Fibroblast of lung (primary cell): Measurements from ENCODE around the gene SPACA9. TPM values are rescaled to one million over a fixed set of nuclear protein-coding genes. Genes with fewer than 3 reads are reported as not detected.

Experiments
- DNase-seq, 2 donors: peaks; one replicate each; pipeline versions ENCODE4 v3.0.0 to v3.0.0-alpha.2; 2010; ENCODE audit warnings: low read depth in 2 of 2
- H2AFZ ChIP-seq: 2 replicates; pipeline ENCODE4 v1.5.1; 2012; ENCODE audit warnings: low read length, control low read depth, inconsistent platforms
- H3K27ac ChIP-seq: 2 replicates; pipeline ENCODE4 v1.5.1; 2011; ENCODE audit warnings: low read length, control low read depth; ENCODE audit not compliant: insufficient read depth
- H3K27me3 ChIP-seq: 2 replicates; pipeline ENCODE4 v1.5.1; 2011; ENCODE audit warnings: mild to moderate bottlenecking, low read length; ENCODE audit not compliant: control insufficient read depth, insufficient read depth
- H3K36me3 ChIP-seq: 2 replicates; pipeline ENCODE4 v1.5.1; 2011; ENCODE audit warnings: low read length; ENCODE audit not compliant: control insufficient read depth, insufficient read depth
- H3K4me1 ChIP-seq: 2 replicates; pipeline ENCODE4 v1.5.1; 2011; ENCODE audit warnings: low read length; ENCODE audit not compliant: control insufficient read depth, insufficient read depth; ENCODE audit errors: extremely low read depth
- H3K4me2 ChIP-seq: 2 replicates; pipeline ENCODE4 v1.5.1; 2011; ENCODE audit warnings: low read length, control low read depth; ENCODE audit not compliant: insufficient read depth; ENCODE audit errors: extremely low read depth
- H3K4me3 ChIP-seq, 4 experiments: fragments of 200-600 bp in 1 of 4; sonication (generic) in 1 of 4; replicated peaks in 1 of 4; 2 replicates each; pipeline ENCODE4 v1.5.1; 2011 to 2016; ENCODE audit warnings: low read length in 4 of 4, low read depth in 3 of 4, mild to moderate bottlenecking in 3 of 4, control low read depth in 2 of 4, inconsistent platforms in 1 of 4, mixed read lengths in 1 of 4; ENCODE audit not compliant: insufficient read depth in 1 of 4; ENCODE audit errors: control extremely low read depth in 1 of 4
- H3K79me2 ChIP-seq: 2 replicates; pipeline ENCODE4 v1.5.1; 2012; ENCODE audit warnings: mild to moderate bottlenecking, low read length, inconsistent platforms; ENCODE audit not compliant: control insufficient read depth, insufficient read depth
- H3K9ac ChIP-seq: 2 replicates; pipeline ENCODE4 v1.5.1; 2011; ENCODE audit warnings: mild to moderate bottlenecking, low read length, control low read depth; ENCODE audit not compliant: insufficient read depth
- H3K9me3 ChIP-seq: 2 replicates; pipeline ENCODE4 v1.5.1; 2012; ENCODE audit warnings: low read depth, low read length; ENCODE audit not compliant: control insufficient read depth, insufficient read depth
- H4K20me1 ChIP-seq: 2 replicates; pipeline ENCODE4 v1.5.1; 2011; ENCODE audit warnings: low read length; ENCODE audit not compliant: control insufficient read depth, insufficient read depth; ENCODE audit errors: extremely low read depth
- CTCF ChIP-seq, 2 donors: IDR thresholded peaks in 1 of 2; conservative IDR thresholded peaks in 1 of 2; 1 replicate in 1 of 2; 2 replicates in 1 of 2; pipeline ENCODE4 v1.5.1; 2011 to 2012; ENCODE audit warnings: low read length in 2 of 2, control low read depth in 1 of 2, inconsistent platforms in 1 of 2, low read depth in 1 of 2, mild to moderate bottlenecking in 1 of 2
- EZH2 ChIP-seq: IDR thresholded peaks from 2 replicates; pipeline ENCODE4 v1.5.1; 2012; ENCODE audit warnings: low read length, control low read depth, mild to moderate bottlenecking; ENCODE audit errors: missing control alignments
- polyA plus RNA-seq, 2 donors: library from polyadenylated mRNA; depleted of rRNA in 1 of 2; stranded (reverse) in 1 of 2; unstranded in 1 of 2; fragments of >200 nt; gene quantifications; 2 replicates each; pipeline ENCODE4 v1.2.1, GENCODE V29; 2011 to 2012; ENCODE audit warnings: missing spikeins in 1 of 2
- total RNA-seq: library from RNA; depleted of rRNA; stranded (reverse); fragments of >200 nt; gene quantifications from 2 replicates; pipeline ENCODE4 v1.2.1, GENCODE V29; 2014

Gene SPACA9
- total and polyA plus RNA-seq, 2 donors (not counting 1 experiment from before 2014, with no cell fraction given): 4.3 to 4.4 TPM

DNA sequence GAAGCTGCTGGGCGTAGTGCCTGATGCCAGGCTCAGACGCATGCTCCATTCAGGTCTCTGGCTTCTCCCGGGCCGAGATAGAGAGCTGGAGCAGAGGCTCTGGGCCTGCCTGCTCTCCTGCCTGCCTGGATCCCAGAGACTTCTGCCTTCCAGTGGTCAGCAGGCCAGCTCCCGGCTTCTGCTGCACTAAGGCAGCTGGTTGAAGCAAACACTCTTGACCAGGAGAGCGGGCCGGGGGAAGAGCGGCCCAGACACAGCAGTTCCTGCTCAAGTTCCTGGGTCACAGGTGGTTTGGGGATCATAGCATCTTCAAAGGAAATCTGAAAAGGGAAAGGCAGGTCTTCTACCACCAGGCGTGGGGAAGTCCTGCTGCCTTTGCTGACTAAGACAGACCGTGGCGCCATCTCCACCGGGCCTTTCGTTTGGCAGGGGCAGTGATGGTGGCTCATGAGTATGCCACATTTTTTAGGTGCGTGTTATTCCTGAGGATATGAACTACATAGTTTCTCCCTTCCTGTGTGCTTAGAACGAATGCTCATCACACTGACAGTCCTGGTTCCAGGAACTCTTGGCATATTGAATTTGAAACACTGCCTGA, 31.7 kb upstream of the SPACA9 start:
- no peak for DNase-seq
- Histone ChIP-seq H3K9ac (no peak overlapping the region), H3K4me2 (no peak overlapping the region), H3K27me3 (no peaks in the 10 kb centered on the region), H3K36me3 (no peaks in the 10 kb centered on the region), H3K4me1 (no peaks in the 10 kb centered on the region), H2AFZ (no peak overlapping the region), H3K4me3 (no peak overlapping the region), H3K9me3 (no peaks in the 10 kb centered on the region), H3K79me2 (no peaks in the 10 kb centered on the region), H3K27ac (no peak overlapping the region), H4K20me1 (no peaks in the 10 kb centered on the region)
- TF ChIP-seq CTCF (conservative IDR thresholded peaks at IDR 0.05 in 1 of 2, IDR thresholded peaks at IDR 0.05 in 1 of 2; ENCODE audit: low read depth in 1 of 2, low read length in 2 of 2): no peak

GRCh38 chr9:132849185-132849706, 29.5 kb upstream of the SPACA9 start:
- DNase-seq: peak in 1 of 2 donors; percentile 13
- H2AFZ ChIP-seq: no peak overlapping the region
- no peaks in the 10 kb centered on the region for H3K4me1 ChIP-seq
- H3K9me3 ChIP-seq: no peaks in the 10 kb centered on the region
- H3K4me3 ChIP-seq: no peak overlapping the region
- no peak overlapping the region for H3K9ac ChIP-seq
- no peaks in the 10 kb centered on the region for H4K20me1 ChIP-seq
- no peak overlapping the region for H3K27ac ChIP-seq
- H3K4me2 ChIP-seq: no peak overlapping the region
- no peaks in the 10 kb centered on the region for H3K27me3 ChIP-seq
- H3K36me3 ChIP-seq: no peaks in the 10 kb centered on the region
- H3K79me2 ChIP-seq: no peaks in the 10 kb centered on the region
- TF ChIP-seq CTCF (conservative IDR thresholded peaks at IDR 0.05 in 1 of 2, IDR thresholded peaks at IDR 0.05 in 1 of 2; ENCODE audit: low read depth in 1 of 2, low read length in 2 of 2) (no peak), EZH2 (no peak)

DNA sequence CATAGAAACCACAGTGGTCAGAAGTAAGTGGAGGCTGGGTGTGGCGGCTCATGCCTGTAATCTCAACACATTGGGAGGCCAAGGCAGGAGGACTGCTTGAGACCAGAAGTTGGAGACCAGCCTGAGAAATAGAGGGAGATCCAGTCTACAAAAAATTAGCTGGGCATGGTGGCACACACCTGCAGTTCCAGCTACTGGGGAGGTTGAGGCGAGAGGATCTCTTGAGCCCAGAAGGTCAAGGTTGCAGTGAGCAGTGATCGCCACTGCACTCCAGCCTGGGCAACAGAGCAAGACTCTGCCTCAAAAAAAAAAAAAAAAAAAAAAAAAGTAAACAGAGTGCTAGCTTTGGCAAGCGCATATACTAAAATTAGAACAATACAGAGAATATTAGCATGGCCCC, 25.2 kb upstream of the SPACA9 start:
- Histone ChIP-seq H3K27ac (no peak overlapping the region), H3K4me3 (no peak overlapping the region), H3K36me3 (no peaks in the 10 kb centered on the region), H3K9ac (no peak overlapping the region), H3K79me2 (no peaks in the 10 kb centered on the region), H3K27me3 (peaks cover 5% of the 10 kb centered on the region), H2AFZ (no peak overlapping the region), H3K4me1 (no peaks in the 10 kb centered on the region), H4K20me1 (no peaks in the 10 kb centered on the region), H3K9me3 (no peaks in the 10 kb centered on the region), H3K4me2 (no peak overlapping the region)
- DNase-seq: no peak
- TF ChIP-seq EZH2: no peak
- TF ChIP-seq CTCF (conservative IDR thresholded peaks at IDR 0.05 in 1 of 2, IDR thresholded peaks at IDR 0.05 in 1 of 2; ENCODE audit: low read depth in 1 of 2, low read length in 2 of 2): no peak
